ENCODE data around the gene LRWD1.
"Not testable (repeated sequence)": the region's sequence is repeated elsewhere in the genome, so short reads cannot be mapped to it uniquely, and the experiment has no call there.

LRWD1 gene

GRCh38 chr7:102484317-102484716, 19.5 kb downstream of the LRWD1 start:
- H3K4me3 ChIP-seq (ENCODE audit: low read depth, low read length); H3K27ac ChIP-seq (ENCODE audit: extremely low read depth, low read depth, low read length); H3K9me3 ChIP-seq (ENCODE audit: control insufficient read depth, insufficient read depth, low read depth, low read length); CTCF ChIA-PET; H3K36me3 ChIP-seq (ENCODE audit: control insufficient read depth in 2 of 2, insufficient read depth in 1 of 2, low read length in 2 of 2); POLR2A ChIA-PET; H3K4me1 ChIP-seq (ENCODE audit: control insufficient read depth, insufficient read depth, low read length): not testable (repeated sequence)

GRCh38 chr7:102490529-102491075, 25.8 kb downstream of the LRWD1 start:
- CTCF ChIA-PET; H3K9me3 ChIP-seq (ENCODE audit: control insufficient read depth, insufficient read depth, low read depth, low read length); POLR2A ChIA-PET; H3K36me3 ChIP-seq (ENCODE audit: control insufficient read depth in 2 of 2, insufficient read depth in 1 of 2, low read length in 2 of 2); H3K27ac ChIP-seq (ENCODE audit: extremely low read depth, low read depth, low read length); H3K4me1 ChIP-seq (ENCODE audit: control insufficient read depth, insufficient read depth, low read length); H3K4me3 ChIP-seq (ENCODE audit: low read depth, low read length): not testable (repeated sequence)

GRCh38 chr7:102493220-102493935, 28.6 kb downstream of the LRWD1 start:
- H3K9me3 ChIP-seq (ENCODE audit: control insufficient read depth, insufficient read depth, low read depth, low read length); CTCF ChIA-PET; H3K27ac ChIP-seq (ENCODE audit: extremely low read depth, low read depth, low read length); H3K4me1 ChIP-seq (ENCODE audit: control insufficient read depth, insufficient read depth, low read length); H3K36me3 ChIP-seq (ENCODE audit: control insufficient read depth in 2 of 2, insufficient read depth in 1 of 2, low read length in 2 of 2); H3K4me3 ChIP-seq (ENCODE audit: low read depth, low read length); POLR2A ChIA-PET: not testable (repeated sequence)

GRCh38 chr7:102494026-102494425, 29.2 kb downstream of the LRWD1 start:
- CTCF ChIA-PET; H3K27ac ChIP-seq (ENCODE audit: extremely low read depth, low read depth, low read length); POLR2A ChIA-PET; H3K36me3 ChIP-seq (ENCODE audit: control insufficient read depth in 2 of 2, insufficient read depth in 1 of 2, low read length in 2 of 2); H3K9me3 ChIP-seq (ENCODE audit: control insufficient read depth, insufficient read depth, low read depth, low read length); H3K4me1 ChIP-seq (ENCODE audit: control insufficient read depth, insufficient read depth, low read length); H3K4me3 ChIP-seq (ENCODE audit: low read depth, low read length): not testable (repeated sequence)

GRCh38 chr7:102494473-102495149, 29.8 kb downstream of the LRWD1 start:
- CTCF ChIA-PET; H3K27ac ChIP-seq (ENCODE audit: extremely low read depth, low read depth, low read length); H3K4me1 ChIP-seq (ENCODE audit: control insufficient read depth, insufficient read depth, low read length); H3K4me3 ChIP-seq (ENCODE audit: low read depth, low read length); H3K9me3 ChIP-seq (ENCODE audit: control insufficient read depth, insufficient read depth, low read depth, low read length); H3K36me3 ChIP-seq (ENCODE audit: control insufficient read depth in 2 of 2, insufficient read depth in 1 of 2, low read length in 2 of 2); POLR2A ChIA-PET: not testable (repeated sequence)

- CTCF ChIA-PET; H3K4me3 ChIP-seq (ENCODE audit: low read depth, low read length); H3K27ac ChIP-seq (ENCODE audit: extremely low read depth, low read depth, low read length); H3K9me3 ChIP-seq (ENCODE audit: control insufficient read depth, insufficient read depth, low read depth, low read length); POLR2A ChIA-PET; H3K4me1 ChIP-seq (ENCODE audit: control insufficient read depth, insufficient read depth, low read length); H3K36me3 ChIP-seq (ENCODE audit: control insufficient read depth in 2 of 2, insufficient read depth in 1 of 2, low read length in 2 of 2): not testable (repeated sequence)
Observed at GRCh38 chr7:102496861-102497260, 32.1 kb downstream of the LRWD1 start.

GRCh38 chr7:102497308-102497707, 32.5 kb downstream of the LRWD1 start:
- H3K9me3 ChIP-seq (ENCODE audit: control insufficient read depth, insufficient read depth, low read depth, low read length); H3K27ac ChIP-seq (ENCODE audit: extremely low read depth, low read depth, low read length); POLR2A ChIA-PET; H3K4me3 ChIP-seq (ENCODE audit: low read depth, low read length); H3K36me3 ChIP-seq (ENCODE audit: control insufficient read depth in 2 of 2, insufficient read depth in 1 of 2, low read length in 2 of 2); CTCF ChIA-PET; H3K4me1 ChIP-seq (ENCODE audit: control insufficient read depth, insufficient read depth, low read length): not testable (repeated sequence)

- H3K9me3 ChIP-seq (ENCODE audit: control insufficient read depth, insufficient read depth, low read depth, low read length); H3K27ac ChIP-seq (ENCODE audit: extremely low read depth, low read depth, low read length); H3K36me3 ChIP-seq (ENCODE audit: control insufficient read depth in 2 of 2, insufficient read depth in 1 of 2, low read length in 2 of 2); H3K4me1 ChIP-seq (ENCODE audit: control insufficient read depth, insufficient read depth, low read length); CTCF ChIA-PET; POLR2A ChIA-PET; H3K4me3 ChIP-seq (ENCODE audit: low read depth, low read length): not testable (repeated sequence)
Observed at GRCh38 chr7:102498321-102498720, 33.5 kb downstream of the LRWD1 start.

GRCh38 chr7:102503141-102503540, 38.4 kb downstream of the LRWD1 start:
- H3K9me3 ChIP-seq (ENCODE audit: control insufficient read depth, insufficient read depth, low read depth, low read length); POLR2A ChIA-PET; H3K36me3 ChIP-seq (ENCODE audit: control insufficient read depth in 2 of 2, insufficient read depth in 1 of 2, low read length in 2 of 2); H3K27ac ChIP-seq (ENCODE audit: extremely low read depth, low read depth, low read length); H3K4me1 ChIP-seq (ENCODE audit: control insufficient read depth, insufficient read depth, low read length); CTCF ChIA-PET; H3K4me3 ChIP-seq (ENCODE audit: low read depth, low read length): not testable (repeated sequence)

GRCh38 chr7:102505298-102506185, 40.8 kb downstream of the LRWD1 start:
- H3K27ac ChIP-seq (ENCODE audit: extremely low read depth, low read depth, low read length); H3K4me1 ChIP-seq (ENCODE audit: control insufficient read depth, insufficient read depth, low read length); H3K4me3 ChIP-seq (ENCODE audit: low read depth, low read length); H3K36me3 ChIP-seq (ENCODE audit: control insufficient read depth in 2 of 2, insufficient read depth in 1 of 2, low read length in 2 of 2); CTCF ChIA-PET; H3K9me3 ChIP-seq (ENCODE audit: control insufficient read depth, insufficient read depth, low read depth, low read length); POLR2A ChIA-PET: not testable (repeated sequence)
